Sigmoid colon (tissue), 4 donors: ENCODE data around the gene CDH13.

ENCODE experiments used
- CTCF ChIP-seq, 4 experiments: fragments of 450-650 bp in 3 of 4; fragments of 200-600 bp in 1 of 4; IDR thresholded peaks; one replicate each; pipeline ENCODE4 v1.5.1; 2016 to 2019; ENCODE audit warnings: antibody characterized with exemption in 4 of 4, mild to moderate bottlenecking in 3 of 4, moderate library complexity in 2 of 4
- POLR2AphosphoS5 ChIP-seq, 4 donors: sonication (generic); formaldehyde crosslinking; IDR thresholded peaks; one replicate each; pipeline ENCODE4 v1.6.1; 2017; ENCODE audit warnings: antibody characterized with exemption in 4 of 4

- TF ChIP-seq CTCF (IDR thresholded peaks at IDR 0.05) = no peak
- TF ChIP-seq POLR2AphosphoS5 (IDR thresholded peaks at IDR 0.05) = no peak
Observed at GRCh38 chr16:83328936-83329335, 702.2 kb downstream of the CDH13 start.
